Measurements from ENCODE around the gene B4GALT6.

Gene B4GALT6

GRCh38 chr18:31648458-31648857 is 35.9 kb downstream of the B4GALT6 start:
- TF ChIP-seq CTCF (IDR thresholded peaks at IDR 0.05; ENCODE audit: insufficient read depth, low read length, poor library complexity, severe bottlenecking), result no peak
- peaks cover 2% of the 10 kb centered on the region for H3K36me3 ChIP-seq (ENCODE audit: control insufficient read depth, insufficient read depth, low read length)
- no peak for DNase-seq (ENCODE audit: extremely low read depth, insufficient read length)
- H3K27me3 ChIP-seq (replicated peaks; ENCODE audit: control insufficient read depth, insufficient read depth, low read length), result no peaks in the 10 kb centered on the region
- no peak overlapping the region for H3K4me3 ChIP-seq (replicated peaks; ENCODE audit: low read depth, low read length)

- no peak for DNase-seq (ENCODE audit: extremely low read depth, insufficient read length)
- Histone ChIP-seq H3K4me3 (replicated peaks; ENCODE audit: low read depth, low read length) (no peak overlapping the region), H3K27me3 (replicated peaks; ENCODE audit: control insufficient read depth, insufficient read depth, low read length) (no peaks in the 10 kb centered on the region), H3K36me3 (ENCODE audit: control insufficient read depth, insufficient read depth, low read length) (no peaks in the 10 kb centered on the region)
- no peak for TF ChIP-seq CTCF (IDR thresholded peaks at IDR 0.05; ENCODE audit: insufficient read depth, low read length, poor library complexity, severe bottlenecking)
These were observed 37.1 kb downstream of the B4GALT6 start for GRCh38 chr18:31647127-31647753.

- TF ChIP-seq CTCF (IDR thresholded peaks at IDR 0.05; ENCODE audit: insufficient read depth, low read length, poor library complexity, severe bottlenecking), result no peak
- no peak overlapping the region for H3K4me3 ChIP-seq (replicated peaks; ENCODE audit: low read depth, low read length)
- DNase-seq (ENCODE audit: extremely low read depth, insufficient read length), result no peak
- no peaks in the 10 kb centered on the region for H3K36me3 ChIP-seq (ENCODE audit: control insufficient read depth, insufficient read depth, low read length)
- no peaks in the 10 kb centered on the region for H3K27me3 ChIP-seq (replicated peaks; ENCODE audit: control insufficient read depth, insufficient read depth, low read length)
These were observed 37.9 kb downstream of the B4GALT6 start for GRCh38 chr18:31646332-31647126.

GRCh38 chr18:31645411-31645810 is 39.0 kb downstream of the B4GALT6 start:
- DNase-seq (ENCODE audit: extremely low read depth, insufficient read length), result no peak
- no peak for TF ChIP-seq CTCF (IDR thresholded peaks at IDR 0.05; ENCODE audit: insufficient read depth, low read length, poor library complexity, severe bottlenecking)
- no peaks in the 10 kb centered on the region for H3K27me3 ChIP-seq (replicated peaks; ENCODE audit: control insufficient read depth, insufficient read depth, low read length)

GRCh38 chr18:31643003-31643402 is 41.4 kb downstream of the B4GALT6 start:
- Histone ChIP-seq H3K4me3 (replicated peaks; ENCODE audit: low read depth, low read length) (no peak overlapping the region), H3K27me3 (replicated peaks; ENCODE audit: control insufficient read depth, insufficient read depth, low read length) (no peaks in the 10 kb centered on the region), H3K36me3 (ENCODE audit: control insufficient read depth, insufficient read depth, low read length) (no peaks in the 10 kb centered on the region; the same call in 1 of the 2 replicates)
- DNase-seq (ENCODE audit: extremely low read depth, insufficient read length), result no peak
- TF ChIP-seq CTCF (IDR thresholded peaks at IDR 0.05; ENCODE audit: insufficient read depth, low read length, poor library complexity, severe bottlenecking), result no peak

More at GRCh38 chr18:31645411-31645810, 39.0 kb downstream of the B4GALT6 start:
- Histone ChIP-seq H3K36me3 (ENCODE audit: control insufficient read depth, insufficient read depth, low read length) (no peaks in the 10 kb centered on the region; the same call in 1 of the 2 replicates), H3K4me3 (replicated peaks; ENCODE audit: low read depth, low read length) (no peak overlapping the region)
